Measurements from ENCODE around the gene LMX1B.

DNA sequence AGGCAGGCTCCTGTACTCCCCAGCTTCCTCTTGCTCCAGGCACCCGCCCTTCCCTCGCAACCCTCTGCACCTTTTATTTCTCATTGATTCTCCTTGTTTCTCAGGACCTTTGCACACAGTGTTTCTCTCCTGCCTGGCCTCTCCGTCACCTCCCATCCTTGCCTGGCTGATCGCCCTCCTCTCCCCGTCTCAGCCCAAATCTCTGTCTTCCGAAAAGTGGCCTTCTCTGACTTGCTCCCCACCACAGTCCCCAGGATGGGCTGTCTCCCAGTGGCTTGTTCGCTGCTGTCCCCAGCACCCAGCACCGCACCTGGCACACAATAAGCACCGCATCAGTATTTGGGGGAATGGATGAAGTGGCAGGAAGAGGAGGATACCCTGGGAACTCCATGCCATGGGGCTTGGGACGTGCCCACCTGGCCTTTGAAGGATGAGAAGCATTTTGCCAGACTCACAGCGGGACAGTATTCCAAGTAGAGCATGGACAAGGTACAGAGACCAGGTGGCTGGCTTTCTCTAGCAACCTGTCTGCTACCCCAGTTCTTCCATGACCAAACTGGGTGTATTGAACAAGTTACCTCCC is 62.5 kb downstream of the LMX1B start:
- no peak for TF ChIP-seq FOSL2 (IDR thresholded peaks at IDR 0.05; ENCODE audit: borderline replicate concordance, low read depth)
- no peak for TF ChIP-seq EP300 (IDR thresholded peaks at IDR 0.05; ENCODE audit: borderline replicate concordance in 1 of 2, low read depth in 1 of 2, low read length in 1 of 2)
- TF ChIP-seq, protein P1, sequence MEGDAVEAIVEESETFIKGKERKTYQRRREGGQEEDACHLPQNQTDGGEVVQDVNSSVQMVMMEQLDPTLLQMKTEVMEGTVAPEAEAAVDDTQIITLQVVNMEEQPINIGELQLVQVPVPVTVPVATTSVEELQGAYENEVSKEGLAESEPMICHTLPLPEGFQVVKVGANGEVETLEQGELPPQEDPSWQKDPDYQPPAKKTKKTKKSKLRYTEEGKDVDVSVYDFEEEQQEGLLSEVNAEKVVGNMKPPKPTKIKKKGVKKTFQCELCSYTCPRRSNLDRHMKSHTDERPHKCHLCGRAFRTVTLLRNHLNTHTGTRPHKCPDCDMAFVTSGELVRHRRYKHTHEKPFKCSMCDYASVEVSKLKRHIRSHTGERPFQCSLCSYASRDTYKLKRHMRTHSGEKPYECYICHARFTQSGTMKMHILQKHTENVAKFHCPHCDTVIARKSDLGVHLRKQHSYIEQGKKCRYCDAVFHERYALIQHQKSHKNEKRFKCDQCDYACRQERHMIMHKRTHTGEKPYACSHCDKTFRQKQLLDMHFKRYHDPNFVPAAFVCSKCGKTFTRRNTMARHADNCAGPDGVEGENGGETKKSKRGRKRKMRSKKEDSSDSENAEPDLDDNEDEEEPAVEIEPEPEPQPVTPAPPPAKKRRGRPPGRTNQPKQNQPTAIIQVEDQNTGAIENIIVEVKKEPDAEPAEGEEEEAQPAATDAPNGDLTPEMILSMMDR (IDR thresholded peaks at IDR 0.05) = no peak
- TF ChIP-seq MEF2A (IDR thresholded peaks at IDR 0.05; ENCODE audit: borderline replicate concordance, low read depth) = no peak
- TF ChIP-seq YY1 (IDR thresholded peaks at IDR 0.05; ENCODE audit: low read depth) = no peak
- TF ChIP-seq, protein P2, sequence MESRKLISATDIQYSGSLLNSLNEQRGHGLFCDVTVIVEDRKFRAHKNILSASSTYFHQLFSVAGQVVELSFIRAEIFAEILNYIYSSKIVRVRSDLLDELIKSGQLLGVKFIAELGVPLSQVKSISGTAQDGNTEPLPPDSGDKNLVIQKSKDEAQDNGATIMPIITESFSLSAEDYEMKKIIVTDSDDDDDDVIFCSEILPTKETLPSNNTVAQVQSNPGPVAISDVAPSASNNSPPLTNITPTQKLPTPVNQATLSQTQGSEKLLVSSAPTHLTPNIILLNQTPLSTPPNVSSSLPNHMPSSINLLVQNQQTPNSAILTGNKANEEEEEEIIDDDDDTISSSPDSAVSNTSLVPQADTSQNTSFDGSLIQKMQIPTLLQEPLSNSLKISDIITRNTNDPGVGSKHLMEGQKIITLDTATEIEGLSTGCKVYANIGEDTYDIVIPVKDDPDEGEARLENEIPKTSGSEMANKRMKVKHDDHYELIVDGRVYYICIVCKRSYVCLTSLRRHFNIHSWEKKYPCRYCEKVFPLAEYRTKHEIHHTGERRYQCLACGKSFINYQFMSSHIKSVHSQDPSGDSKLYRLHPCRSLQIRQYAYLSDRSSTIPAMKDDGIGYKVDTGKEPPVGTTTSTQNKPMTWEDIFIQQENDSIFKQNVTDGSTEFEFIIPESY (IDR thresholded peaks at IDR 0.05; ENCODE audit: borderline replicate concordance, low read depth) = no peak
- no peak for TF ChIP-seq POLR2AphosphoS5 (IDR thresholded peaks at IDR 0.05; ENCODE audit: low read depth, low read length)
- TF ChIP-seq, protein P3, sequence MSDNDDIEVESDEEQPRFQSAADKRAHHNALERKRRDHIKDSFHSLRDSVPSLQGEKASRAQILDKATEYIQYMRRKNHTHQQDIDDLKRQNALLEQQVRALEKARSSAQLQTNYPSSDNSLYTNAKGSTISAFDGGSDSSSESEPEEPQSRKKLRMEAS (IDR thresholded peaks at IDR 0.05; ENCODE audit: low read depth) = no peak
- no peak for TF ChIP-seq TCF12 (IDR thresholded peaks at IDR 0.05)
- TF ChIP-seq RXRA (IDR thresholded peaks at IDR 0.05; ENCODE audit: borderline replicate concordance, low read depth) = no peak
- no peak for TF ChIP-seq RFX5 (IDR thresholded peaks at IDR 0.05; ENCODE audit: low read length)
- TF ChIP-seq, protein P4, sequence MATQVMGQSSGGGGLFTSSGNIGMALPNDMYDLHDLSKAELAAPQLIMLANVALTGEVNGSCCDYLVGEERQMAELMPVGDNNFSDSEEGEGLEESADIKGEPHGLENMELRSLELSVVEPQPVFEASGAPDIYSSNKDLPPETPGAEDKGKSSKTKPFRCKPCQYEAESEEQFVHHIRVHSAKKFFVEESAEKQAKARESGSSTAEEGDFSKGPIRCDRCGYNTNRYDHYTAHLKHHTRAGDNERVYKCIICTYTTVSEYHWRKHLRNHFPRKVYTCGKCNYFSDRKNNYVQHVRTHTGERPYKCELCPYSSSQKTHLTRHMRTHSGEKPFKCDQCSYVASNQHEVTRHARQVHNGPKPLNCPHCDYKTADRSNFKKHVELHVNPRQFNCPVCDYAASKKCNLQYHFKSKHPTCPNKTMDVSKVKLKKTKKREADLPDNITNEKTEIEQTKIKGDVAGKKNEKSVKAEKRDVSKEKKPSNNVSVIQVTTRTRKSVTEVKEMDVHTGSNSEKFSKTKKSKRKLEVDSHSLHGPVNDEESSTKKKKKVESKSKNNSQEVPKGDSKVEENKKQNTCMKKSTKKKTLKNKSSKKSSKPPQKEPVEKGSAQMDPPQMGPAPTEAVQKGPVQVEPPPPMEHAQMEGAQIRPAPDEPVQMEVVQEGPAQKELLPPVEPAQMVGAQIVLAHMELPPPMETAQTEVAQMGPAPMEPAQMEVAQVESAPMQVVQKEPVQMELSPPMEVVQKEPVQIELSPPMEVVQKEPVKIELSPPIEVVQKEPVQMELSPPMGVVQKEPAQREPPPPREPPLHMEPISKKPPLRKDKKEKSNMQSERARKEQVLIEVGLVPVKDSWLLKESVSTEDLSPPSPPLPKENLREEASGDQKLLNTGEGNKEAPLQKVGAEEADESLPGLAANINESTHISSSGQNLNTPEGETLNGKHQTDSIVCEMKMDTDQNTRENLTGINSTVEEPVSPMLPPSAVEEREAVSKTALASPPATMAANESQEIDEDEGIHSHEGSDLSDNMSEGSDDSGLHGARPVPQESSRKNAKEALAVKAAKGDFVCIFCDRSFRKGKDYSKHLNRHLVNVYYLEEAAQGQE (IDR thresholded peaks at IDR 0.05; ENCODE audit: low read depth, low read length) = no peak
- no peak for TF ChIP-seq NFIC (IDR thresholded peaks at IDR 0.05; ENCODE audit: borderline replicate concordance)
- no peak for TF ChIP-seq TAF1 (IDR thresholded peaks at IDR 0.05; ENCODE audit: borderline replicate concordance, low read depth, low read length)

Data from SK-N-SH (cell line).